ENCODE results near the gene GALNT2.

Gene GALNT2

GRCh38 chr1:230171356-230172015, 104.4 kb downstream of the GALNT2 start:
- DNase-seq (ENCODE audit: low read depth) = no peak

GRCh38 chr1:230172016-230172537, 105.0 kb downstream of the GALNT2 start:
- H3K4me3 ChIP-seq (ENCODE audit: low read depth, low read length) = no peak overlapping the region
- TF ChIP-seq CTCF (IDR thresholded peaks at IDR 0.05; ENCODE audit: control insufficient read depth, extremely low read depth, insufficient read depth) = no peak
- DNase-seq (ENCODE audit: low read depth) = no peak

More at GRCh38 chr1:230171356-230172015, 104.4 kb downstream of the GALNT2 start:
- no peak for TF ChIP-seq CTCF (IDR thresholded peaks at IDR 0.05; ENCODE audit: control insufficient read depth, extremely low read depth, insufficient read depth)
- H3K4me3 ChIP-seq (ENCODE audit: low read depth, low read length) = no peak overlapping the region

GRCh38 chr1:230173187-230173975, 106.3 kb downstream of the GALNT2 start:
- TF ChIP-seq CTCF (IDR thresholded peaks at IDR 0.05; ENCODE audit: control insufficient read depth, extremely low read depth, insufficient read depth) = no peak
- DNase-seq (ENCODE audit: low read depth) = no peak
- H3K4me3 ChIP-seq (ENCODE audit: low read depth, low read length) = no peak overlapping the region

- TF ChIP-seq CTCF (IDR thresholded peaks at IDR 0.05; ENCODE audit: control insufficient read depth, extremely low read depth, insufficient read depth) = no peak
- no peak overlapping the region for H3K4me3 ChIP-seq (ENCODE audit: low read depth, low read length)
- DNase-seq (ENCODE audit: low read depth) = no peak
Observed at GRCh38 chr1:230174041-230174440, 107.0 kb downstream of the GALNT2 start.

- DNase-seq (ENCODE audit: low read depth) = no peak
- H3K4me3 ChIP-seq (ENCODE audit: low read depth, low read length) = no peak overlapping the region
- no peak for TF ChIP-seq CTCF (IDR thresholded peaks at IDR 0.05; ENCODE audit: control insufficient read depth, extremely low read depth, insufficient read depth)
Observed at GRCh38 chr1:230174471-230175162, 107.6 kb downstream of the GALNT2 start.

- no peak for TF ChIP-seq CTCF (IDR thresholded peaks at IDR 0.05; ENCODE audit: control insufficient read depth, extremely low read depth, insufficient read depth)
- no peak overlapping the region for H3K4me3 ChIP-seq (ENCODE audit: low read depth, low read length)
- no peak for DNase-seq (ENCODE audit: low read depth)
Observed at GRCh38 chr1:230175163-230175747, 108.2 kb downstream of the GALNT2 start.
